GM12873 (cell line): ENCODE results near the gene PCDH15.

Source experiments
- TF ChIP-seq, protein P1 (sequence below): IDR thresholded peaks from 2 replicates; pipeline ENCODE4 v1.5.1; 2012; ENCODE audit warnings: low read depth, mild to moderate bottlenecking, moderate library complexity, low read length, control low read depth; ENCODE audit not compliant: insufficient read depth; ENCODE audit errors: missing control alignments

The PCDH15 gene

DNA sequence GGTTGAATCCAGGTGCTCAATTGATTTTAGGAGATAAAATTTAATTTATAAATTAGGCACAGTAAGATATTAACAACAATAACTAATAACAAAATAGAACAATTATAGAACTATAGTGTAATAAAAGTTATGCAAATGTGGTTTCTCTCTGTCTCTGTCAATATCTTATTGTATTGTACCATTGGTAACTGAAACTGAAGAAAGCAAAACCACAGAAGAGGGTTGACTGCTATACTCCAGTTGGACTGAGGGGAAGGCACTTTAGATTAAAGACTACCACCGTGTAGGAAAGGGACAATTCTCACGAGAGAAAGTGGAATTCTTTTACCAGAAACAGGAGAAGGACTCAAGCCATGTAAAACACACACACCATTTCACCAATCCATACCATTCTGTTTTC, 967.1 kb downstream of the PCDH15 start:
- TF ChIP-seq, protein P1, sequence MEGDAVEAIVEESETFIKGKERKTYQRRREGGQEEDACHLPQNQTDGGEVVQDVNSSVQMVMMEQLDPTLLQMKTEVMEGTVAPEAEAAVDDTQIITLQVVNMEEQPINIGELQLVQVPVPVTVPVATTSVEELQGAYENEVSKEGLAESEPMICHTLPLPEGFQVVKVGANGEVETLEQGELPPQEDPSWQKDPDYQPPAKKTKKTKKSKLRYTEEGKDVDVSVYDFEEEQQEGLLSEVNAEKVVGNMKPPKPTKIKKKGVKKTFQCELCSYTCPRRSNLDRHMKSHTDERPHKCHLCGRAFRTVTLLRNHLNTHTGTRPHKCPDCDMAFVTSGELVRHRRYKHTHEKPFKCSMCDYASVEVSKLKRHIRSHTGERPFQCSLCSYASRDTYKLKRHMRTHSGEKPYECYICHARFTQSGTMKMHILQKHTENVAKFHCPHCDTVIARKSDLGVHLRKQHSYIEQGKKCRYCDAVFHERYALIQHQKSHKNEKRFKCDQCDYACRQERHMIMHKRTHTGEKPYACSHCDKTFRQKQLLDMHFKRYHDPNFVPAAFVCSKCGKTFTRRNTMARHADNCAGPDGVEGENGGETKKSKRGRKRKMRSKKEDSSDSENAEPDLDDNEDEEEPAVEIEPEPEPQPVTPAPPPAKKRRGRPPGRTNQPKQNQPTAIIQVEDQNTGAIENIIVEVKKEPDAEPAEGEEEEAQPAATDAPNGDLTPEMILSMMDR: no peak

GRCh38 chr10:53827261-53827660, 973.8 kb downstream of the PCDH15 start:
- TF ChIP-seq, protein P1: no peak

GRCh38 chr10:53808677-53809372, 992.2 kb downstream of the PCDH15 start:
- TF ChIP-seq, protein P1: no peak

DNA sequence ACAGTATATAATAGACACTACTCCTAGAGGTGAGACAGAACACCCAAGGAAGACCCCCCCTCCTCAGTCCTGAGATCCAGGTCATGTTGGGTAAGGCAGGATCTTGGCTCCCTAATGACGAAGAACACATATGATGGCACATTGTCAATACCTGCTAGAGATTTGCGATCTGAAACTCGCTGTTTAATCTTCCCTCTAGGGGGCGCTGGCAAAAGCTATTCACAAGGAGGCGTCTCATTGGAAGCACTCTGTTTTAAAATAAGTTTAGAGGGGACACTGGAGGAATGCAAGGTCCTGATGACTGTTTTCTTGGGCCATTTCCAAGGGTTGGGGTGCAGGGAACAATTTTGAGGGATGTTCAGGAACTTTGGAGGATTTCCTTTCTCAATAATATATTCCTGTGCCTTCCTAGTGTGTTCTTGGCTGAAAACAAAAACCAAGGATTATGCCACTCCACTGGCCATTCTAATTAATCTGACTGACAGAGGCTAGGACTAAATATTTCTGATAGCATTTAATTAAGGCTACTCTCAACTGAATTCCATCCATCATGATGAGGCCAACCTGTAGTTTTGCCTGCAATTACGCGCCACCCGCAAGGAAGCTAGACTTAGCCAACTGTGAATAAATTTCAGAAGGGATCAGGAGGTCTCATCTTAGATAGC, 1014.7 kb downstream of the PCDH15 start:
- TF ChIP-seq, protein P1: peak; percentile 22

- TF ChIP-seq, protein P1: no peak
These were observed 1029.3 kb downstream of the PCDH15 start for GRCh38 chr10:53771701-53772100.

DNA sequence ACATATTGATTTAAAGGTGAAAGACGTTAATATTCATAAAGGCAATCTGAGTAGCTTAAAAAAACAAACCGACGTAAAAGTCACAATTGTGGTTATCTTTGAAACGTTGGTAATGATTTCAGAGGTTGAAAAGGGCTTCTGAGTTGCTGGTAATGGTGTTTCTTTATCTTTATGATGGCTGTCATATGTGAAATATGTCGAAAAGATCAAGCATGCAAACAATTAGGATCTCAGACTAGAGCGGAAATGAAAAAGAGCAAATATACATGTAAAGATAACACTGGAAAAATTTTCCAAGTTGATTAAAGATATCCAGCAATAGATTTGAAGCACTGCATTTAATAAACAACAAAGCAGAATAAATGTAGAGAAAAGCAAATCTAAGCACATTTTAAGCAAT, 1030.1 kb downstream of the PCDH15 start:
- TF ChIP-seq, protein P1: no peak

DNA sequence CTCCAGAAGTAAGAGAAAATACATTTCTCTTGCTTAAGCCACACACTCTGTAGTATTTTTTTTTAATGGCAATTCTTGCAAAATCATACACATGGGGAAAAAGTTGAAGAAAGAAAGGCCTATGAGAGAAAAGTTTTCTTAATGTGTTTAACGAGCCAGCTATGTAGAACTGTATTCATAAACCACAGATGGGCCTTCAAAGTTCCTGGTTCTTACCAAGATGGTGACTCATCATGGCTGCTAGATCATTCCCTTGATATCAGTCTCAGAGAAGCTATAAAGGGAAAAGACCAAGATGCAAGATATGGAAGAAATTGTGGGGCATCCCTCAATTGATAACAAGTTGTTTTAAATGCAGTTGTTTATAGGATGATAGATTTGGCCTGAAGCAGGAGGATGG, 1035.7 kb downstream of the PCDH15 start:
- TF ChIP-seq, protein P1: no peak
